Pancreas (tissue), 10 donors: ENCODE data around the gene RABGAP1L. TPM values are rescaled to one million over a fixed set of nuclear protein-coding genes. Genes with fewer than 3 reads are reported as not detected.
A peak's percentile ranks its signal among the peaks of the same experiment; 100 is the strongest.

Experiments
- ATAC-seq, 4 donors: fragments of 200-7000 bp; cut with Tn5 transposase; one replicate each; pipeline versions ENCODE4 v1.8.0 to v1.9.1; 2020; ENCODE audit warnings: mild to moderate bottlenecking in 4 of 4, moderate library complexity in 4 of 4
- DNase-seq, 6 donors: peaks; one replicate each; pipeline ENCODE4 v3.0.0-alpha.2; 2020
- FAIRE-seq: peaks from 2 replicates; lab custom pipeline; 2012; peaks lifted over from hg19 to GRCh38; lab: Jason Lieb, UNC
- H3K27ac ChIP-seq, 4 donors: fragments of 200-600 bp; sonication (generic); 1 replicate in 3 of 4; 2 replicates in 1 of 4; pipeline versions ENCODE4 v1.5.0 to v1.8.0; 2020
- H3K27me3 ChIP-seq, 4 donors: fragments of 200-600 bp; one replicate each; pipeline ENCODE4 v1.8.0; 2021
- H3K36me3 ChIP-seq, 3 donors: fragments of 200-600 bp; sonication (generic) in 1 of 3; one replicate each; pipeline versions ENCODE4 v1.5.0 to v1.8.0; 2020 to 2021
- H3K4me1 ChIP-seq, 3 donors: fragments of 200-600 bp; one replicate each; pipeline ENCODE4 v1.8.0; 2021
- H3K4me3 ChIP-seq, 4 donors: fragments of 200-600 bp; sonication (generic) in 2 of 4; one replicate each; pipeline versions ENCODE4 v1.5.0 to v1.8.0; 2020 to 2021
- H3K9me3 ChIP-seq, 4 donors: fragments of 200-600 bp; one replicate each; pipeline ENCODE4 v1.8.0; 2021
- WGBS, 2 donors: extraction: QIAGEN DNeasy Blood & Tissue Kit; methylation state at CpG; one replicate each; pipeline ENCODE4 v1.1.7; 2013; 5-methylcytosine and 5-hydroxymethylcytosine counted together
- intact Hi-C, 3 donors: fragments of 100-400 bp; cut with DNase I; formaldehyde crosslinking; loops; one replicate each; pipeline versions ENCODE4 v1.11.1 to v1.14.2; 2022
- polyA plus RNA-seq, 2 donors: library from polyadenylated mRNA; stranded (reverse); fragments of 200-250 nt; gene quantifications; one replicate each; pipeline ENCODE4 v1.2.3, GENCODE V29; 2013
- total RNA-seq, 6 donors: library from RNA; stranded (reverse); fragmentation: NEBNext Ultra II Directional in 4 of 6; extraction: Animal tissue kit (Norgen Biotek cat#: 25700) in 4 of 6; gene quantifications; one replicate each; pipeline versions ENCODE4 v1.2.1 to v1.2.4, GENCODE V29; 2021 to 2023
- TF ChIP-seq, protein P1 (sequence below), 4 donors: fragments of 200-600 bp; sonication (generic) in 3 of 4; IDR thresholded peaks; one replicate each; pipeline versions ENCODE4 v1.5.0 to v1.8.0; 2021; ENCODE audit warnings: antibody characterized with exemption in 4 of 4
- donor health status: healthy with polysubstance abuse.
- donor health status: DM: no; HTN: no; CAD: no; lungs with moderate emphysema.
- donor health status: DM: no; HTN: no; CAD: no.
- donor health status: control.
- donor health status: control.
- donor health status: Bipolar disorder and iron deficiency.
- donor health status: DM: yes; HTN: yes; CAD: no.
- donor health status: DM: no; HTN: no; CAD: no.
- donor health status: DM: no; HTN: no; CAD: no.
- donor health status: DM: yes; HTN: yes; CAD: no.

The RABGAP1L gene
- total and polyA plus RNA-seq, 8 donors, result 13.9 to 64.8 (median 36.1) TPM

GRCh38 chr1:174942547-174943255 is 783.4 kb downstream of the RABGAP1L start:
- Histone ChIP-seq H3K36me3 (no peaks in the 10 kb centered on the region), H3K9me3 (no peaks in the 10 kb centered on the region), H3K27ac (no peak overlapping the region), H3K4me3 (no peak overlapping the region), H3K27me3 (no peaks in the 10 kb centered on the region), H3K4me1 (peaks cover 11 to 31% (median 30%) of the 10 kb centered on the region in 3 donors)
- ATAC-seq, result peak; percentile 28 to 75 (median 72)
- no peak for DNase-seq
- FAIRE-seq, result no peak
- intact Hi-C loops, result loop anchor here in 1 of 3 donors (10.0 kb wide), 1 partner anchor 58 kb away; no protein-coding TSS in a partner anchor
- TF ChIP-seq, protein P1, sequence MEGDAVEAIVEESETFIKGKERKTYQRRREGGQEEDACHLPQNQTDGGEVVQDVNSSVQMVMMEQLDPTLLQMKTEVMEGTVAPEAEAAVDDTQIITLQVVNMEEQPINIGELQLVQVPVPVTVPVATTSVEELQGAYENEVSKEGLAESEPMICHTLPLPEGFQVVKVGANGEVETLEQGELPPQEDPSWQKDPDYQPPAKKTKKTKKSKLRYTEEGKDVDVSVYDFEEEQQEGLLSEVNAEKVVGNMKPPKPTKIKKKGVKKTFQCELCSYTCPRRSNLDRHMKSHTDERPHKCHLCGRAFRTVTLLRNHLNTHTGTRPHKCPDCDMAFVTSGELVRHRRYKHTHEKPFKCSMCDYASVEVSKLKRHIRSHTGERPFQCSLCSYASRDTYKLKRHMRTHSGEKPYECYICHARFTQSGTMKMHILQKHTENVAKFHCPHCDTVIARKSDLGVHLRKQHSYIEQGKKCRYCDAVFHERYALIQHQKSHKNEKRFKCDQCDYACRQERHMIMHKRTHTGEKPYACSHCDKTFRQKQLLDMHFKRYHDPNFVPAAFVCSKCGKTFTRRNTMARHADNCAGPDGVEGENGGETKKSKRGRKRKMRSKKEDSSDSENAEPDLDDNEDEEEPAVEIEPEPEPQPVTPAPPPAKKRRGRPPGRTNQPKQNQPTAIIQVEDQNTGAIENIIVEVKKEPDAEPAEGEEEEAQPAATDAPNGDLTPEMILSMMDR (IDR thresholded peaks at IDR 0.05), result no peak
- WGBS, 2 donors, result 21 to 24% methylated on average over 2 of the region's 2 CpGs

- no peak for DNase-seq
- H3K36me3 ChIP-seq, result no peaks in the 10 kb centered on the region
- H3K4me1 ChIP-seq, result peaks cover 11 to 30% (median 26%) of the 10 kb centered on the region in 3 donors
- H3K4me3 ChIP-seq, result no peak overlapping the region
- ATAC-seq, result peak; percentile 24 to 64 (median 50)
- 7 to 15% methylated on average over 2 of the region's 2 CpGs for WGBS, 2 donors
- no peaks in the 10 kb centered on the region for H3K9me3 ChIP-seq
- TF ChIP-seq, protein P1 (IDR thresholded peaks at IDR 0.05), result no peak
- intact Hi-C loops, result loop anchor here in 1 of 3 donors (10.0 kb wide), 1 partner anchor 61 kb away; no protein-coding TSS in a partner anchor
- peak overlapping the region in 2 of 4 donors; percentile 6 to 8 for H3K27ac ChIP-seq
- no peak for FAIRE-seq
- H3K27me3 ChIP-seq, result no peaks in the 10 kb centered on the region
Observed at GRCh38 chr1:174946031-174946430, 786.7 kb downstream of the RABGAP1L start.

GRCh38 chr1:174949061-174949460 is 789.7 kb downstream of the RABGAP1L start:
- WGBS, 2 donors, result 92 to 96% methylated on average over 1 of the region's 1 CpG
- no peak for ATAC-seq
- H3K27ac ChIP-seq, result no peak overlapping the region
- no peak overlapping the region for H3K4me3 ChIP-seq
- H3K9me3 ChIP-seq, result no peaks in the 10 kb centered on the region
- FAIRE-seq, result no peak
- TF ChIP-seq, protein P1 (IDR thresholded peaks at IDR 0.05), result no peak
- H3K27me3 ChIP-seq, result no peaks in the 10 kb centered on the region
- intact Hi-C loops, result loop anchor here in 1 of 3 donors (10.0 kb wide), 1 partner anchor 64 kb away; no protein-coding TSS in a partner anchor
- DNase-seq, result no peak
- H3K36me3 ChIP-seq, result no peaks in the 10 kb centered on the region
- peaks cover 18 to 33% (median 32%) of the 10 kb centered on the region in 3 donors for H3K4me1 ChIP-seq

GRCh38 chr1:174949645-174950044 is 790.3 kb downstream of the RABGAP1L start:
- FAIRE-seq, result no peak
- intact Hi-C loops, result loop anchor here in 1 of 3 donors (10.0 kb wide), 1 partner anchor 65 kb away; no protein-coding TSS in a partner anchor
- Histone ChIP-seq H3K4me1 (peaks cover 23 to 37% (median 33%) of the 10 kb centered on the region in 3 donors), H3K27me3 (no peaks in the 10 kb centered on the region), H3K27ac (no peak overlapping the region), H3K36me3 (no peaks in the 10 kb centered on the region), H3K4me3 (no peak overlapping the region), H3K9me3 (no peaks in the 10 kb centered on the region)
- ATAC-seq, result no peak
- TF ChIP-seq, protein P1 (IDR thresholded peaks at IDR 0.05), result no peak
- no peak for DNase-seq
